ENCODE data around the gene FAM204A.

FAM204A gene

DNA sequence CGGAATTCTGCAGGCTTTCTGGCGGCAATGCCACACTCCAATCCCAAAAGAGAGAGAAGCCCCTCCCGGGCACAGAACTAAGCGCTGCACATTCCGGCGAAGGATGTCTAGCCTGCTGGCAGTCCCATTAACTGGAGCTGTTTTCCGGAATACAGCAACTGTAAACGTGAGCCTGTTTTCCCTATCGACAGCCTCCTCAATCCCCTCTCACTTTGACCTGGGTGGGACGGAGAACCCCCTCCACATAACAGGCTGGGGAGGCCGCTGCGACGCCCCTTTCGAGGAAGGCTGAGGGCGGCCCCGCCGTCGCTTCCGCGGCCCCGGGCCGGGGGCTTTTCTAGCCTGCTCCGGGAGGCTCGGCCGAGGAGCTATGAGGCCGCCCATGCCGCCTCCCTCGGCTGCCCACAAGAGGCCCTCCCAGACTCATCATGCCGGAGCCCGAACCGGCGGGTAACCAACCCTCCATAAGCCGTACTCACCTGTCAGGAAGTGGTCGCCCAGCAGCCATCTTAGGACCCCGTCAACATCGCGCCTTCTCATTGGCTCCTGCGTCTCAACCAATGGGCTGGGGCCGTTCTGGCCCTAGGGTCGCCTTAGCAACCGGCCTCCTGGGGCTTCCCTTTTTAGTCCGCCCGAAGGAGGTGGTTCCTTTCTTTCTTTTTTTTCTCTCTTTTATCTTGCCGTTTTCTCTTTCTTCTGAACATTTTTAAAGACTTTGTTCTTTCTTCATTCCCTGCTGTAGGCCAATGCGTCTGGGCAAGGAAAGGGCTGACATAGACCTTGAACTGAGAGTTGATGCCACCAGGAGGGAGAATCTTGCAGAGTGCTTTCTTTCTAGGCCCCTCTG is at the start of gene FAM204A:
TSS of gene FAM204A (minus strand) at position 534 of the 847 bp plus-strand sequence. CDS start 5,909 bp downstream, outside the sequence.
- peak within 1 kb of the TSS; percentile 63 to 83 for H3K4me3 ChIP-seq (ENCODE audit: low read length in 2 of 2)
- peaks cover 10 to 17% of the 10 kb centered on the region in 2 donors for H3K4me1 ChIP-seq (ENCODE audit: control insufficient read depth in 2 of 2, insufficient read depth in 2 of 2, low read length in 2 of 2)
- H3K9ac ChIP-seq (ENCODE audit: low read depth in 1 of 2, low read length in 2 of 2): peak within 1 kb of the TSS; percentile 74 to 84
- H3K36me3 ChIP-seq (ENCODE audit: control insufficient read depth in 2 of 2, insufficient read depth in 2 of 2, low read length in 2 of 2): peaks cover 0 to 3% of the 10 kb centered on the region in 2 donors
- peak within 1 kb of the TSS; percentile 54 to 72 for H3K27ac ChIP-seq (ENCODE audit: low read depth in 2 of 2, low read length in 2 of 2)
- H3K27me3 ChIP-seq (ENCODE audit: control insufficient read depth in 2 of 2, insufficient read depth in 2 of 2, low read length in 2 of 2): no peaks in the 10 kb centered on the region
- H3K9me3 ChIP-seq (ENCODE audit: control insufficient read depth in 2 of 2, low read length in 2 of 2): no peaks in the 10 kb centered on the region

DNA sequence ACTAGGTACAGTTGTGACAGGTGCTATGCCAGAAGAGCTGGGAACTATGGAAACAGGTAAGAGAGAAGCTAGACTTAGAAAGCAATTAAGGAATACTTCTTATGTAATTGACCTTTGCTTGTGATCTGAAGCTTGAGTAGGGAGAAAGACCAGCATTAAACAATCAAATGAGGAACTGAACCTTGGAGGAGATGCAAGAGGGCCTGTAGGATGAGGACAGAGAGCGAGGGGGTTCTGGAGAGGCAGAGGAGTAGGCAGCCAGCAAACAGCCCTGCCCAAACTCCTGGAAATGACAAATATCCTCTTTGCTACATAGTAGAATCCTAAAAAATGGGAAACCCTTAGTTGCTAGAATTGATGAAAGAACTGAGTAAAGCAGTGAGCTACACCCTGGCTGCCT is 41.6 kb upstream of the FAM204A start:
- no peaks in the 10 kb centered on the region for H3K9me3 ChIP-seq (ENCODE audit: control insufficient read depth in 2 of 2, low read length in 2 of 2)
- H3K9ac ChIP-seq (ENCODE audit: low read depth in 1 of 2, low read length in 2 of 2): no peak overlapping the region
- H3K27ac ChIP-seq (ENCODE audit: low read depth in 2 of 2, low read length in 2 of 2): no peak overlapping the region
- H3K36me3 ChIP-seq (ENCODE audit: control insufficient read depth in 2 of 2, insufficient read depth in 2 of 2, low read length in 2 of 2): no peaks in the 10 kb centered on the region
- no peaks in the 10 kb centered on the region for H3K27me3 ChIP-seq (ENCODE audit: control insufficient read depth in 2 of 2, insufficient read depth in 2 of 2, low read length in 2 of 2)
- H3K4me3 ChIP-seq (ENCODE audit: low read length in 2 of 2): no peak overlapping the region
- no peaks in the 10 kb centered on the region for H3K4me1 ChIP-seq (ENCODE audit: control insufficient read depth in 2 of 2, insufficient read depth in 2 of 2, low read length in 2 of 2)

DNA sequence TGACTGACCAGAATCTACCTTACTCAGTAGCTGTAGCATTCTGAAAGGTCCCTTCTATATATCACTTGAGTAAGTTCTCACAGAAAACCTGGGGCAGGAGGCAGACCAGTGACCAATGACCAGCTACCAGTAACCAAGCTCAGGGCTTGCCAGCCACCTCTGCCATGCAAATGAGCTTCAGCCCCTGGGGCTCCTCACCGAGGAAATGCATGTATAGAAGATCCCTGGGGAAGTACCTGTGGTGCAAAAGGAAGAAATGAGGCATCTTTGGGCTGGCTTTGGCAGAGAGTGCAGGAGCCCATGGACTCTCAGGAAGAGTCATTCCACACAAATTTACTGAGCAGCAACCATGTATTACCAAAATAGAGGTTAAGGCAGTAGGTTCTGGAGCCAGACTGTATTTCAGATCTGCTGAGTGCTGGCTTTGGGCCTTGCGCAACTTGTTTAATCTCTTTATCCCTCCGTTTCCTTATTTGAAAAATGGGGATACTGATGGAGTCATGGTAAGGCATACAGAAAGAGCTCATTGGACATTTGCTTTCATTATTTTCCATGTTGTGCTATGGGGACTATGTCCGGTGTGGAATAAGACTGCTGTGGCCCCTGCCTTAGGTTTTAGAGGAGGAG is 41.1 kb upstream of the FAM204A start:
- H3K36me3 ChIP-seq (ENCODE audit: control insufficient read depth in 2 of 2, insufficient read depth in 2 of 2, low read length in 2 of 2): no peaks in the 10 kb centered on the region
- no peak overlapping the region for H3K9ac ChIP-seq (ENCODE audit: low read depth in 1 of 2, low read length in 2 of 2)
- H3K27me3 ChIP-seq (ENCODE audit: control insufficient read depth in 2 of 2, insufficient read depth in 2 of 2, low read length in 2 of 2): no peaks in the 10 kb centered on the region
- H3K27ac ChIP-seq (ENCODE audit: low read depth in 2 of 2, low read length in 2 of 2): no peak overlapping the region
- H3K4me1 ChIP-seq (ENCODE audit: control insufficient read depth in 2 of 2, insufficient read depth in 2 of 2, low read length in 2 of 2): no peaks in the 10 kb centered on the region
- H3K4me3 ChIP-seq (ENCODE audit: low read length in 2 of 2): no peak overlapping the region
- H3K9me3 ChIP-seq (ENCODE audit: control insufficient read depth in 2 of 2, low read length in 2 of 2): no peaks in the 10 kb centered on the region

DNA sequence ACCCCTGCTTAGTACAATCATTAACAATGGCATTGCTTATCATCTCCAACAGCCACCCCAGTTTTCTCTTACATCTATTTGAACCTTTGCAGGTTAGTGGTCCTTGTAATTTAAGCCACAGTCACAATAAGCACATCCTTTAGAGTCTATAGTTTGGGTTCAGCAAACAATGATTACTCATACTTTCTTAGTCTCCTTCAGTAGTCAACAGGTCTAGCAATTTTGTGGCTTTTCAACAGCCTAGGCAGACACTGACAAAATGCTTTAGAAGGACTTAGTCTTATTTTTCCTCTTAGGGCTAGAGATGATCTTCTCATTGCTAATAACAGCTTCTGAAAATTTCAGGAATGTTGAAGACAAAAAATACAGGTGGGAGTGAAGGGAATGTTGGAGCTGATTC is 32.3 kb upstream of the FAM204A start:
- Histone ChIP-seq H3K9ac (ENCODE audit: low read depth in 1 of 2, low read length in 2 of 2) (no peak overlapping the region), H3K4me3 (ENCODE audit: low read length in 2 of 2) (no peak overlapping the region), H3K36me3 (ENCODE audit: control insufficient read depth in 2 of 2, insufficient read depth in 2 of 2, low read length in 2 of 2) (no peaks in the 10 kb centered on the region), H3K9me3 (ENCODE audit: control insufficient read depth in 2 of 2, low read length in 2 of 2) (no peaks in the 10 kb centered on the region), H3K4me1 (ENCODE audit: control insufficient read depth in 2 of 2, insufficient read depth in 2 of 2, low read length in 2 of 2) (no peaks in the 10 kb centered on the region), H3K27me3 (ENCODE audit: control insufficient read depth in 2 of 2, insufficient read depth in 2 of 2, low read length in 2 of 2) (no peaks in the 10 kb centered on the region), H3K27ac (ENCODE audit: low read depth in 2 of 2, low read length in 2 of 2) (no peak overlapping the region)

DNA sequence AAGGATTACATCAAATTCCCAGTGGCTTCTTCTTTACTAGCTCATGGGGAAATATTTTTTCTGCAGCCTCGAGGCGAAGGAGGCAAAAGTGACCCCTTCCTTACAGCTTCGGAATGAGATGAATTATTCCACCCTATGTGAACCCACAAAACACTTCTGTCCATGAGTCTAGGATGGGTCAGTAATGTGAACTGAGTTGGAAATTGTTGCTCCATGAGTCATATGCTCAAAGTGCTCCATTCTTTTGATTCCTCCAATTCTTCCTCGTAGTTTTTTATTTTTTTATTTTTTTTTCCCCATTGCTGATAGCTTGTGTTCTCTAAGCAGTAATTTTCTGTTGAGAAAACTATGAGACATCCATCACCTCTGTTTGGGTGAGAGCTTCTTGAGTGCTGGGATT is 31.7 kb upstream of the FAM204A start:
- Histone ChIP-seq H3K9ac (ENCODE audit: low read depth in 1 of 2, low read length in 2 of 2) (no peak overlapping the region), H3K9me3 (ENCODE audit: control insufficient read depth in 2 of 2, low read length in 2 of 2) (no peaks in the 10 kb centered on the region), H3K27ac (ENCODE audit: low read depth in 2 of 2, low read length in 2 of 2) (no peak overlapping the region), H3K36me3 (ENCODE audit: control insufficient read depth in 2 of 2, insufficient read depth in 2 of 2, low read length in 2 of 2) (no peaks in the 10 kb centered on the region), H3K27me3 (ENCODE audit: control insufficient read depth in 2 of 2, insufficient read depth in 2 of 2, low read length in 2 of 2) (no peaks in the 10 kb centered on the region), H3K4me1 (ENCODE audit: control insufficient read depth in 2 of 2, insufficient read depth in 2 of 2, low read length in 2 of 2) (no peaks in the 10 kb centered on the region), H3K4me3 (ENCODE audit: low read length in 2 of 2) (no peak overlapping the region)

DNA sequence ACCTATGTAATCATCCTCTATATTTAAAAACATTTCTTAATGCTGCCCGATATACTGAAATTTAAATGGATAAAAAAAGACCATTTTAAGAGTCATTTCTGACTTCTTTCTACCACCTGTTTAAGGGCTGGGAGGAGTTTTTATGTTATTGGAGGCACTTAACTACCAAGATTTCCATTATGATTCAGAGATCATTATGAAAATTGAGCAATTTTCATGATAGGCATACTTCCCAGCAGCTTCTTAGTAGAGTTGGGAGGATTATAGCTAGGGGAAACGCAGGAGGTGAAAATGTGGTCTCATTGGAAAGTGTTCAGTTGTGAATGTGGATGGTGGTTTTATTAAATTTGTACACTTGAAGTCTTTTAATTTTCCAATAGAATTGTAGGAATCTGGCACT is 28.4 kb upstream of the FAM204A start:
- Histone ChIP-seq H3K9me3 (ENCODE audit: control insufficient read depth in 2 of 2, low read length in 2 of 2) (peaks cover 0 to 1% of the 10 kb centered on the region in 2 donors), H3K36me3 (ENCODE audit: control insufficient read depth in 2 of 2, insufficient read depth in 2 of 2, low read length in 2 of 2) (no peaks in the 10 kb centered on the region), H3K4me1 (ENCODE audit: control insufficient read depth in 2 of 2, insufficient read depth in 2 of 2, low read length in 2 of 2) (no peaks in the 10 kb centered on the region), H3K27me3 (ENCODE audit: control insufficient read depth in 2 of 2, insufficient read depth in 2 of 2, low read length in 2 of 2) (no peaks in the 10 kb centered on the region), H3K27ac (ENCODE audit: low read depth in 2 of 2, low read length in 2 of 2) (no peak overlapping the region), H3K9ac (ENCODE audit: low read depth in 1 of 2, low read length in 2 of 2) (no peak overlapping the region), H3K4me3 (ENCODE audit: low read length in 2 of 2) (no peak overlapping the region)

DNA sequence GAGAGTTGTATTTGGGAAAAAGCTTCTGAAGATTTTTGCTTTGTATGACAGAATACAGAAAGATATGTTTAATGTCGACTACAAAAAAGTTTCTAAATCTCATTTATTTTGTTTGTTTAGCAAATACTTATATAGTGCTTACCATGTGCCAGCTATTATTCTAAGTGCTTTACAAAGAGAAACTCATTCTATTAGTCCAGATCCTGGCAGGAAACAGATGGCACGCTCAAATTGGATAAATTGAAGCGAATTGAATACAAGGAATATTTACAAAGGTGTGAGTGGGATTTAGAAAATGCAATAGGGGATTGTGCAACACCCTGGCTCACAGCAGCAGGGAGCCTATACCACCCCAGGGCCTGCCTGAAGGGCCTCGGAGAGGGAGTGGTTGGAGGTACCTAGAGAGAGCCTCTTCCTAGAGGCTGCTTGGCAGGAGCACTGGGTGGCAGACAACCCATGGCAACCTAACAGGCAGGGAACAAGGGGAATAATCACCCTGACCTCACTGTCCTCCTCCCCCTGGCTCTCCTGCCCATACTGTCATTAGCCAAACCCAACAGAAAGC is 27.6 kb upstream of the FAM204A start:
- no peak overlapping the region for H3K4me3 ChIP-seq (ENCODE audit: low read length in 2 of 2)
- no peaks in the 10 kb centered on the region for H3K4me1 ChIP-seq (ENCODE audit: control insufficient read depth in 2 of 2, insufficient read depth in 2 of 2, low read length in 2 of 2)
- H3K36me3 ChIP-seq (ENCODE audit: control insufficient read depth in 2 of 2, insufficient read depth in 2 of 2, low read length in 2 of 2): no peaks in the 10 kb centered on the region
- H3K27me3 ChIP-seq (ENCODE audit: control insufficient read depth in 2 of 2, insufficient read depth in 2 of 2, low read length in 2 of 2): no peaks in the 10 kb centered on the region
- no peak overlapping the region for H3K27ac ChIP-seq (ENCODE audit: low read depth in 2 of 2, low read length in 2 of 2)
- peaks cover 0 to 3% of the 10 kb centered on the region in 2 donors for H3K9me3 ChIP-seq (ENCODE audit: control insufficient read depth in 2 of 2, low read length in 2 of 2)
- H3K9ac ChIP-seq (ENCODE audit: low read depth in 1 of 2, low read length in 2 of 2): no peak overlapping the region

DNA sequence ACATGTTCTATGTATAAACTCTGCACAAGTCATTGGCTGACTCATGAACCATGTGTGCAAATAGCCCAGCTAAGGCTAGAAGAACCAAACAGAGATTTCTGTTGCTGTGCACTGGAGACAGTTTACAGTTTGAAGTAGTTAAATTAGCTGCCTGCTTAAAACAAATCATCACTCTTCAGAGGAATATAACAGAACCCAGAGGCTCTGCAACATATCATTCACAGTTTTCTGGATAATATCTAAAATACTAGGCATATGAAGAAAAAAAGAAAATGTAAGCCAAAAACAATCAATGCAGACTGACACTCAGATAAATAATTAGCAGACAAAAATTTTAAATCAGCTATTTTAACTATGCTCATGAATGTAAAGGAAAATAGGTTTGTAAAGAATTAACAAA is 23.6 kb upstream of the FAM204A start:
- no peak overlapping the region for H3K27ac ChIP-seq (ENCODE audit: low read depth in 2 of 2, low read length in 2 of 2)
- H3K36me3 ChIP-seq (ENCODE audit: control insufficient read depth in 2 of 2, insufficient read depth in 2 of 2, low read length in 2 of 2): no peaks in the 10 kb centered on the region
- H3K27me3 ChIP-seq (ENCODE audit: control insufficient read depth in 2 of 2, insufficient read depth in 2 of 2, low read length in 2 of 2): no peaks in the 10 kb centered on the region
- no peak overlapping the region for H3K9ac ChIP-seq (ENCODE audit: low read depth in 1 of 2, low read length in 2 of 2)
- peaks cover 0 to 3% of the 10 kb centered on the region in 2 donors for H3K9me3 ChIP-seq (ENCODE audit: control insufficient read depth in 2 of 2, low read length in 2 of 2)
- no peaks in the 10 kb centered on the region for H3K4me1 ChIP-seq (ENCODE audit: control insufficient read depth in 2 of 2, insufficient read depth in 2 of 2, low read length in 2 of 2)
- no peak overlapping the region for H3K4me3 ChIP-seq (ENCODE audit: low read length in 2 of 2)

DNA sequence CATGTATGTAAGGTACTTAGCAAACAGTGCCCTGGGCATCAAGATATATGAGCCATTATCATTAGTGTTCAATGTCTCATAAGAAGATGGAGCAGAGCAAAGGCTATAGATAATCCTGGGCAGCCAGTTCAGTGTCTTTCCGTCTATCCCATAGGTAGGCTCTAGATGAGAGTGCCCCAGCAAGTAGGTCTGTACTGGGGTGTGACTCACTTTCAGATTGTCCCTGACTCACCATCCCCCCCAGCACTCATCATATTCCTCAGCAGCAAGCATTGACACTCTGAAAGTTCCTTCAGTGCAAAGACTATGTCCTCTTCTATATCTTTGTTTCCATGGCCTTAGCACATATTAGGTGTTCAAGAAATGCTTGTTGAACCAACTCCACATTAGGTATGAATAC is 20.0 kb upstream of the FAM204A start:
- no peak overlapping the region for H3K4me3 ChIP-seq (ENCODE audit: low read length in 2 of 2)
- H3K27ac ChIP-seq (ENCODE audit: low read depth in 2 of 2, low read length in 2 of 2): no peak overlapping the region
- H3K9ac ChIP-seq (ENCODE audit: low read depth in 1 of 2, low read length in 2 of 2): no peak overlapping the region
- no peaks in the 10 kb centered on the region for H3K36me3 ChIP-seq (ENCODE audit: control insufficient read depth in 2 of 2, insufficient read depth in 2 of 2, low read length in 2 of 2)
- no peaks in the 10 kb centered on the region for H3K27me3 ChIP-seq (ENCODE audit: control insufficient read depth in 2 of 2, insufficient read depth in 2 of 2, low read length in 2 of 2)
- H3K9me3 ChIP-seq (ENCODE audit: control insufficient read depth in 2 of 2, low read length in 2 of 2): peaks cover 0 to 3% of the 10 kb centered on the region in 2 donors
- no peaks in the 10 kb centered on the region for H3K4me1 ChIP-seq (ENCODE audit: control insufficient read depth in 2 of 2, insufficient read depth in 2 of 2, low read length in 2 of 2)

DNA sequence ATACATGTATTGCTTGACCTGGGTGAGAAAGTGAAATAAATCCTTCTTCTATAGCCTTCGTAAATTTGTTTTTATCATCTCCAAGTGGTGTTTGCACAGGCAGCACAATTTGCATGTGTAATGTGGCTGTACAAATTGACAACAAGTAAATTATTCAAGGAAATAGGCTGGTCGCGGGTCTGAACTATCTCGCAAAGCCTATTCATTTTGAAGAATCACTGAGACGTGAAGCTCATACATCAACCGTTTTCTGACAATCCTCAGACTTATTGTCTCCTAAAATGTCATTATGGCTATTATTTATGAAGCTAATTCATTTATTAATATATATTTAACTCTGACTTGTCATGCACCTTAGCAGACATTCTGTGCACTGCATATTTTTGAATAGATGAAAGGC is 16.2 kb upstream of the FAM204A start:
- H3K4me3 ChIP-seq (ENCODE audit: low read length in 2 of 2): no peak overlapping the region

More for the DNA sequence above, 16.2 kb upstream of the FAM204A start:
- Histone ChIP-seq H3K9ac (ENCODE audit: low read depth in 1 of 2, low read length in 2 of 2) (no peak overlapping the region), H3K27ac (ENCODE audit: low read depth in 2 of 2, low read length in 2 of 2) (no peak overlapping the region), H3K4me1 (ENCODE audit: control insufficient read depth in 2 of 2, insufficient read depth in 2 of 2, low read length in 2 of 2) (no peaks in the 10 kb centered on the region), H3K27me3 (ENCODE audit: control insufficient read depth in 2 of 2, insufficient read depth in 2 of 2, low read length in 2 of 2) (no peaks in the 10 kb centered on the region), H3K9me3 (ENCODE audit: control insufficient read depth in 2 of 2, low read length in 2 of 2) (no peaks in the 10 kb centered on the region), H3K36me3 (ENCODE audit: control insufficient read depth in 2 of 2, insufficient read depth in 2 of 2, low read length in 2 of 2) (no peaks in the 10 kb centered on the region)
